GM12892 (cell line): Measurements from ENCODE around the gene GATB.

Source experiments
- POLR2A ChIP-seq: IDR thresholded peaks from 2 replicates; pipeline ENCODE4 v1.6.1; 2011; ENCODE audit warnings: low read depth, low read length, control low read depth
- POLR2AphosphoS5 ChIP-seq: IDR thresholded peaks from 2 replicates; pipeline ENCODE4 v1.6.1; 2011; ENCODE audit warnings: low read depth, low read length, control low read depth

DNA sequence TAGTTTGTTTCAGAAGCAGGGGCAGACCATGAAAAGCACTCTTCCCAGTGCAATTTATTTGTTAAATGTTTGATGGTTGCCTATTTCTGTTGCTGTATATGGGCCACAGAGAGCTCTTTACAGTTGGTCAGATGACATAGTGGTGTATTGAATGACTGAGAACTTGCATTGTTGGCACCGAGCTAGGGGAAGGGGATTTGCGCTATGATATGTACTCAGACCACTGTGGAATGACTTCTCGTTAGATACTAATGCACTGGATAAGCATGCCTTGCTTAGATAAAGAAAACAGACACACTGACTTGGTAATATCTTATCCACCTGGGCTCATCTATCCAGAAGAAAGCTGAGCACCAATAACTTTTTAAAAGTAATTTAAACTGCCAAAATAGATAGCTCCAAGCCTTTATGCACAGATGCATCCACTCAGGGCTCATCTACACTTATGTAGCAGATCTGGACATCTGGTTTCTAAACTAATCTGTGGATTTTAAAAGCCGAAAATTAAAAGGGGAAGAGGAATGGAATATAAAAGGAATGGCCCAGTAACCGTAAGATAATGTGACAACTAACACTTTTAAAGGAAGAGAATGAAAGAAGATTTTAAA is 132.7 kb downstream of the GATB start:
- TF ChIP-seq POLR2AphosphoS5 = no peak
- TF ChIP-seq POLR2A = no peak
